Measurements from ENCODE around the gene LAPTM5. TPM values are rescaled to one million over a fixed set of nuclear protein-coding genes. Genes with fewer than 3 reads are reported as not detected.

Gene LAPTM5
- total and polyA plus RNA-seq, 8 donors, result 4.6 to 48.4 (median 35.4) TPM

GRCh38 chr1:30788580-30789387, 31.2 kb upstream of the LAPTM5 start:
- DNase-seq, result no peak
- Histone ChIP-seq H3K36me3 (no peaks in the 10 kb centered on the region), H3K4me1 (no peaks in the 10 kb centered on the region), H3K27ac (no peak overlapping the region), H3K27me3 (peaks cover 0 to 22% (median 0%) of the 10 kb centered on the region in 3 donors), H3K4me3 (no peak overlapping the region), H3K9me3 (no peaks in the 10 kb centered on the region)
- intact Hi-C loops (cut with DNase I; ENCODE audit: low total_unique reads), result no loop called here
- 84 to 93% (median 91%) methylated on average over 9 of the region's 9 CpGs for WGBS, 5 donors
- TF ChIP-seq, protein P1, sequence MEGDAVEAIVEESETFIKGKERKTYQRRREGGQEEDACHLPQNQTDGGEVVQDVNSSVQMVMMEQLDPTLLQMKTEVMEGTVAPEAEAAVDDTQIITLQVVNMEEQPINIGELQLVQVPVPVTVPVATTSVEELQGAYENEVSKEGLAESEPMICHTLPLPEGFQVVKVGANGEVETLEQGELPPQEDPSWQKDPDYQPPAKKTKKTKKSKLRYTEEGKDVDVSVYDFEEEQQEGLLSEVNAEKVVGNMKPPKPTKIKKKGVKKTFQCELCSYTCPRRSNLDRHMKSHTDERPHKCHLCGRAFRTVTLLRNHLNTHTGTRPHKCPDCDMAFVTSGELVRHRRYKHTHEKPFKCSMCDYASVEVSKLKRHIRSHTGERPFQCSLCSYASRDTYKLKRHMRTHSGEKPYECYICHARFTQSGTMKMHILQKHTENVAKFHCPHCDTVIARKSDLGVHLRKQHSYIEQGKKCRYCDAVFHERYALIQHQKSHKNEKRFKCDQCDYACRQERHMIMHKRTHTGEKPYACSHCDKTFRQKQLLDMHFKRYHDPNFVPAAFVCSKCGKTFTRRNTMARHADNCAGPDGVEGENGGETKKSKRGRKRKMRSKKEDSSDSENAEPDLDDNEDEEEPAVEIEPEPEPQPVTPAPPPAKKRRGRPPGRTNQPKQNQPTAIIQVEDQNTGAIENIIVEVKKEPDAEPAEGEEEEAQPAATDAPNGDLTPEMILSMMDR (IDR thresholded peaks at IDR 0.05), result no peak
- no peak for TF ChIP-seq EP300 (IDR thresholded peaks at IDR 0.05)
- no peak for TF ChIP-seq POLR2A (IDR thresholded peaks at IDR 0.05)
- no peak for TF ChIP-seq POLR2AphosphoS5 (IDR thresholded peaks at IDR 0.05)

- 80 to 88% (median 86%) methylated on average over 21 of the region's 21 CpGs for WGBS, 5 donors
- no peak for DNase-seq
- H3K27me3 ChIP-seq, result peaks cover 0 to 22% (median 0%) of the 10 kb centered on the region in 3 donors
- peaks cover 0 to 3% (median 2%) of the 10 kb centered on the region in 4 donors for H3K4me1 ChIP-seq
- TF ChIP-seq EP300 (IDR thresholded peaks at IDR 0.05), result no peak
- TF ChIP-seq, protein P1 (IDR thresholded peaks at IDR 0.05), result no peak
- H3K36me3 ChIP-seq, result no peaks in the 10 kb centered on the region
- H3K9me3 ChIP-seq, result no peaks in the 10 kb centered on the region
- no peak overlapping the region for H3K27ac ChIP-seq
- intact Hi-C loops (cut with DNase I; ENCODE audit: low total_unique reads), result no loop called here
- no peak overlapping the region for H3K4me3 ChIP-seq
These were observed 30.4 kb upstream of the LAPTM5 start for GRCh38 chr1:30787856-30788495.

- Histone ChIP-seq H3K36me3 (no peaks in the 10 kb centered on the region), H3K27ac (no peak overlapping the region), H3K4me1 (peaks cover 4 to 10% (median 8%) of the 10 kb centered on the region in 4 donors), H3K4me3 (no peak overlapping the region), H3K27me3 (peaks cover 0 to 22% (median 0%) of the 10 kb centered on the region in 3 donors), H3K9me3 (no peaks in the 10 kb centered on the region)
- WGBS, 5 donors, result 81 to 92% (median 82%) methylated on average over 5 of the region's 5 CpGs
- DNase-seq, result no peak
- intact Hi-C loops (cut with DNase I; ENCODE audit: low total_unique reads), result no loop called here
- TF ChIP-seq POLR2A (IDR thresholded peaks at IDR 0.05) (no peak), EP300 (IDR thresholded peaks at IDR 0.05) (no peak), POLR2AphosphoS5 (IDR thresholded peaks at IDR 0.05) (no peak)
- TF ChIP-seq, protein P1 (IDR thresholded peaks at IDR 0.05), result no peak
These were observed 29.7 kb upstream of the LAPTM5 start for GRCh38 chr1:30787266-30787665.

DNA sequence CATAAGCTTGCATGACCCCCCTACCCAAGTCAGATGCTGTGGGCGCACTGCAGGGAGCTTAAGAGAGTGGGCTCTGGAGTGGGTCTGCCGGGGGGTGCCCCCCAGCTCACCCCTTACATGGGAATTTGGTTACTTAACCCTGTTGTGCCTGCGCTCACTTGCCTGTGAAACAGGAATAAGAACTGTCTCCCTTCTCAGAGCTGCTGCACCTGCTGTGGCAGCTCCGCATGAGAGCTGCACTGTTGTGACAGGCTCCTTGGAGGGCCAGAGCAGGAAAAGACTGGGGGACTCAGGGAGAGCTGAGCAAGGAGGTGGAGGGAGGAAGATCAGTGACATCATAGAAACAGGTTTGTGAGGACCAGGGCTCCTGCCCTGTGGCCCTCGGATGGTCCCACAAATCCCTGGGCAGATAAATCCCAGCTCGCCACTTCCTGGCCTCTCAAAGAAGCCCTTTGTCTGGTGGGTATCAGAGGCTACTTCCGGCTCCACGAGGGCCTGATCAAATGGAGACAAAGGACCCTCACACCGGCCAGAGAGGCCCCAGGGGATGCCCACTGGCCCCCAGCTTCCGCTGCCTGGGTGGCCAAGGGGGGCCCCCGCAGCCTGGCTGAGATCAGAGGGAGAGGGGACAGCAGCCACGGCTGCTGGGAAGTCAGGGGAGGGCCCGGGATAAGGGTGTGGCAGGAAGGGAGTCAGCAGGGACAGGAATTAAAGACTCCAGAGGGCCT, 28.9 kb upstream of the LAPTM5 start:
- TF ChIP-seq, protein P1 (IDR thresholded peaks at IDR 0.05), result no peak
- TF ChIP-seq POLR2A (IDR thresholded peaks at IDR 0.05) (no peak), EP300 (IDR thresholded peaks at IDR 0.05) (no peak), POLR2AphosphoS5 (IDR thresholded peaks at IDR 0.05) (no peak)
- Histone ChIP-seq H3K27ac (no peak overlapping the region), H3K9me3 (no peaks in the 10 kb centered on the region), H3K27me3 (peaks cover 0 to 27% (median 0%) of the 10 kb centered on the region in 3 donors), H3K36me3 (no peaks in the 10 kb centered on the region), H3K4me3 (no peak overlapping the region), H3K4me1 (peaks cover 4 to 14% (median 9%) of the 10 kb centered on the region in 4 donors)
- intact Hi-C loops (cut with DNase I; ENCODE audit: low total_unique reads), result no loop called here
- 52 to 61% (median 53%) methylated on average over 7 to 13 of the region's 13 CpGs for WGBS, 5 donors
- DNase-seq, result peak in 1 of 2 donors; percentile 65
